ENCODE data around the gene SFT2D1.
"Not testable (repeated sequence)": the region's sequence is repeated elsewhere in the genome, so short reads cannot be mapped to it uniquely, and the experiment has no call there.

SFT2D1 gene

GRCh38 chr6:166365806-166366205, 23.5 kb upstream of the SFT2D1 start:
- H3K4me3 ChIP-seq (ENCODE audit: low read depth, low read length) = no peak overlapping the region
- TF ChIP-seq MAX (IDR thresholded peaks at IDR 0.05; ENCODE audit: low read depth, low read length) = no peak
- no peak for TF ChIP-seq POLR2A (IDR thresholded peaks at IDR 0.05; ENCODE audit: extremely low read depth, insufficient read length)
- TF ChIP-seq MYC (IDR thresholded peaks at IDR 0.05; ENCODE audit: low read depth, low read length) = no peak
- TF ChIP-seq CTCF (IDR thresholded peaks at IDR 0.05; ENCODE audit: low read depth, low read length) = no peak
- no peak for DNase-seq (ENCODE audit: low read depth)

GRCh38 chr6:166365221-166365620, 22.9 kb upstream of the SFT2D1 start:
- no peak for DNase-seq (ENCODE audit: low read depth)

GRCh38 chr6:166364456-166364855, 22.1 kb upstream of the SFT2D1 start:
- no peak overlapping the region for H3K4me3 ChIP-seq (ENCODE audit: low read depth, low read length)
- no peak for DNase-seq (ENCODE audit: low read depth)
- TF ChIP-seq POLR2A (IDR thresholded peaks at IDR 0.05; ENCODE audit: extremely low read depth, insufficient read length) (no peak), CTCF (IDR thresholded peaks at IDR 0.05; ENCODE audit: low read depth, low read length) (no peak), MYC (IDR thresholded peaks at IDR 0.05; ENCODE audit: low read depth, low read length) (no peak), MAX (IDR thresholded peaks at IDR 0.05; ENCODE audit: low read depth, low read length) (no peak)

More at GRCh38 chr6:166365221-166365620, 22.9 kb upstream of the SFT2D1 start:
- TF ChIP-seq MAX (IDR thresholded peaks at IDR 0.05; ENCODE audit: low read depth, low read length) = no peak
- TF ChIP-seq POLR2A (IDR thresholded peaks at IDR 0.05; ENCODE audit: extremely low read depth, insufficient read length) = no peak
- TF ChIP-seq MYC (IDR thresholded peaks at IDR 0.05; ENCODE audit: low read depth, low read length) = no peak
- TF ChIP-seq CTCF (IDR thresholded peaks at IDR 0.05; ENCODE audit: low read depth, low read length) = no peak
- H3K4me3 ChIP-seq (ENCODE audit: low read depth, low read length) = no peak overlapping the region

GRCh38 chr6:166362427-166362826, 20.1 kb upstream of the SFT2D1 start:
- not testable (repeated sequence) for DNase-seq (ENCODE audit: low read depth); H3K4me3 ChIP-seq (ENCODE audit: low read depth, low read length)

- peak overlapping the region; percentile 48 for H3K4me3 ChIP-seq (ENCODE audit: low read depth, low read length)
- peak; percentile 92 for TF ChIP-seq MYC (IDR thresholded peaks at IDR 0.05; ENCODE audit: low read depth, low read length)
- peak; percentile 26 for TF ChIP-seq POLR2A (IDR thresholded peaks at IDR 0.05; ENCODE audit: extremely low read depth, insufficient read length)
- TF ChIP-seq CTCF (IDR thresholded peaks at IDR 0.05; ENCODE audit: low read depth, low read length) = no peak
- TF ChIP-seq MAX (IDR thresholded peaks at IDR 0.05; ENCODE audit: low read depth, low read length) = peak; percentile 92
- DNase-seq (ENCODE audit: low read depth) = peak; percentile 95
These were observed 18.7 kb upstream of the SFT2D1 start for GRCh38 chr6:166361077-166361429.

GRCh38 chr6:166360243-166361076, 18.1 kb upstream of the SFT2D1 start:
- peak; percentile 82 for DNase-seq (ENCODE audit: low read depth)
- H3K4me3 ChIP-seq (ENCODE audit: low read depth, low read length) = peak overlapping the region; percentile 48
- TF ChIP-seq MYC (IDR thresholded peaks at IDR 0.05; ENCODE audit: low read depth, low read length) = no peak
- no peak for TF ChIP-seq MAX (IDR thresholded peaks at IDR 0.05; ENCODE audit: low read depth, low read length)
- no peak for TF ChIP-seq POLR2A (IDR thresholded peaks at IDR 0.05; ENCODE audit: extremely low read depth, insufficient read length)
- no peak for TF ChIP-seq CTCF (IDR thresholded peaks at IDR 0.05; ENCODE audit: low read depth, low read length)
